Germinal center (tissue), 1 donor: ENCODE results near the gene VSTM4.

Source experiments
- DNase-seq: peaks from one replicate; pipeline ENCODE4 v3.0.0; 2012; ENCODE audit warnings: mixed read lengths, low spot score

Gene VSTM4

DNA sequence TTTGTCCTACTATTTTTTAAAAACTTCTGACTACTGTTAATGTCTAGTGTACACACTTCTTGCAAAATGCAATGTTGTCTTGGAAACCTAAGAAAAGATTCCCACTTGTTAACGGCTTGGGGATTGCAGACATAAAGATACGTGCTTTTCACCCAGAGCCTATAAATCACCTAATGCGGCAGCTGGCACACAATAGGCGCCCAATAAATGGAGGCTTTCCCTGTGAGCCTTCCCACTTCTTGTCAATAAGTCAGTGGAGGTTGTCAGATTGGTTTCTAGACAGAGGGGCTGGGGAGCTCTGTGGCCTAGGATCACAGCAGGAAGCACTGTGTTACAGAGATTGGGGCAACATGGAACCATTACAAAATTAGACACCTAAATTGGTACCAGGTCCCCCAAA, 74.7 kb downstream of the VSTM4 start:
- DNase-seq, result no peak

DNA sequence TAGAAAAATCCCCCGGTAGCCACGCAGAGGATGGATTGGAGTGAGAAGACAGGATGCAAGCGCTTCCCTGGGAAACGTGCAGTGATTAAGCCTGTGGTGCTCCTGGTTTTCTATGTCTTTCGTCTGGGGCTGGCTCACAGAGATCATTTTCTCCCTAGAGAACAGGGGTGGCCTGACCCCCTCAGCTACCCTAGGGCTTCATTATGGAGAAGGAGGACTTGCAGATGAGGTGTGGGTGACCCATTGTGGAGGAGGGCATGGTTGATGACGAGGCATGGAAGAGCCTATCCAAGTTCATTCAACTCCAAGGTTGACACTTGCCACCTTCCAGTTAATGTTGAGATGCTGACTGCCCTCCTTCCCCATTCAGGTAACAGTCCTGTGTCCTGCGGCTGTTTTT, 75.9 kb downstream of the VSTM4 start:
- no peak for DNase-seq

DNA sequence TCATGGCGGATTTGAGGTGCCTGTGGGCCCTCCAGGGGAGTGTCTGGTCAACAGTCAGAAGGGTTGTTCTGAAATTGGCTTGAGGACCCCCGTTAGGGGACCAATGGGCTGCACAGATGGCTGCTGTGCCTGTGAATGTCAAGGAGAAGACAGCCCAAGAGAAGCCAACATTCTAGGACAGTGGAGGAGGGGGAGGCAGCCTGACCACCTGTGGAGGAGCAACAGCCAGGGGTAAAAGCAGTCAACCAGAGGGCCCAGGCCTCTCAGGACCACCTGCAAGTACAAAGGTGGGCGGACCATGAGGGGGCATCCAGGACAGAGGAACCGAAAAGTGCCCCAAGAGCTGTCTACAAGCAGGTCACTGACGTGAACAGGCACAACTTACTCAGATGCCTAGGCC, 76.6 kb downstream of the VSTM4 start:
- no peak for DNase-seq

DNA sequence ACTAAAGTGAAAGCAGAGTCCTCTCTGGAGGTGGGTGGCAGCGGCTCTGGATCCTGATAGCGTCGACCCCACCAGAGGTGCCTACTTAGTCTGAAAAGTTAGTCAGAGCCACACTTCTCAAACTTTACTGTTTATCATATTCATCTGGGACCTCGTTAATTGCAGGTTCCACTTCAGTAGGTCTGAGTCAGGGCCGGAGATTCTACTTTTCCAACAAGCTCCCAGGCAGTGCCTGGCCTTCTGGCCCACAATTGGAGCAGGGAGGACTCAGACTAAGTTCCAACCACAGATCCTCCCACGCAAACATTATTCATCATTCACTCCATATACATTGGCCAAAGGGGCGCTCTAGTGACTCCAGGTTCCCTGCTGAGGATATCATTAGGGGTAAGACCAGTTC, 78.1 kb downstream of the VSTM4 start:
- DNase-seq, result no peak

DNA sequence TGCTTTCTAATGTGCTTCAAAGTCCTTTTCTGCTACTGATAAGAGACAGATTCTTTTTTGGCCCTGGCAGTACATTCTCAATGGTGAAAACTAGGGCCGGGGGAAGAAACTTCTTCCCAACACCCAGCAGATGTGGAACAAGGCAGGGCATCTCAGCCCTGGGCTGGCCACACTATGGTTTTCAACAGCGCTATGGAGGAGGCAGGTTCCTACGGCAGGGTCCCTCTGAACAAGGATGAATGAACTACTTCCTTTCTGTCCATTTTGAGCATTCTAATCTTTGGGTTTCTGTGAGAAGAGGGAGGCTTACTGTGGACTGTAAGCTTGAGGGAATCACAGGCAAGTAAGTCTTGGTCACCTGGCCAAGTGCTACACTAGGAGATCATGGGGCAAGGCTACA, 78.7 kb downstream of the VSTM4 start:
- DNase-seq, result no peak

DNA sequence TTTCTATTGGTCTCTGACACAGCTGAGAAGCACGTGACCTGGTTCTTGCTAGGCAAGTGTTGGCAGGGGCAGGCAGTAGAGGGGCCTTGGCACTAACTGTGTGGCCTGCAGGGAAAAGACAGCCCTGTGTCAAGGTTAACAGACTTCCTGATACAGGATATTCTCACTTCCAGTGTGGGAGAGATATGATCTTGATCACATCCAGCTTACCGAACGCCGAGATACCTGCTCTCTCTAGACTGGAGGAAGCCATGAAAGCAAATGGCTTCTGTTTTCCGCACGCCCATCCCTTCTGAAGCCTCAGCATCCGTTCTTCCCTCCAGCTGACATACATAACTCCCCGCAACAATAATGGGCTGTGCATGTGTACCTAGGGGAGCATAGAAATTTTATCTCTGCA, 79.4 kb downstream of the VSTM4 start:
- DNase-seq, result no peak

DNA sequence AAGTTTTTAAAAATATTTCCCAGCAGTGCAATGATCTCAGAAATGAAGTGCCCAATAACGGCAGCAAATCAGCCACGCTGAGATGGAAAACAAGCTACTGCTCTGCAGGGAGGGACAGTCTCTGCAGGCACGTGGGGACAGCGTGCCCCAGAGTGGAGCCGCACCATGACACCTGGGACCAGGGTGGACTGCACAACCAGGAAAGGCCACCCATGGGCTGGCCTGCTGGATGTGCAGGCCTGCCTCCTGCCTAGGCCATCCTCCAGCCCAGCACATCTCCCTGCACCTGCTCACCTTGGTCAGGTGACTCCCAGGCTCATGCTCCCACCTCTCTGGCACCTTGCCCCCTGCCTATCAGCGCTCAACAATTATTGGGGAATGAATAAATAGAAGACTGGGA, 80.4 kb downstream of the VSTM4 start:
- no peak for DNase-seq

DNA sequence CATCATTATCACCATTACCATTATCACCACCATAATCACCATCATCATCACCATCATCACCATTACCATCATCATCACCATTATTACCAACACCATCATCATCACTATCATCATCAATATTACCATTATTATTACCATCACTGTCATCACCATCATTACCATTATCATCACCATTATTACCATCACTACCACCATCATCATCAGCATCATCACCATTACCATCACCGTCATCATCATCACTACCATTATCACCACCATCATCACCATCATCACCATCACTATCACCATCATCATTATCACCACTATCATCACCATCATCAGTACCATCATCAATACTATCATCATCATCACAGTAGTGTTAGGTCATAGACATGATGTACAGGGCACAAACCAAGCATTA, 81.4 kb downstream of the VSTM4 start:
- no peak for DNase-seq

DNA sequence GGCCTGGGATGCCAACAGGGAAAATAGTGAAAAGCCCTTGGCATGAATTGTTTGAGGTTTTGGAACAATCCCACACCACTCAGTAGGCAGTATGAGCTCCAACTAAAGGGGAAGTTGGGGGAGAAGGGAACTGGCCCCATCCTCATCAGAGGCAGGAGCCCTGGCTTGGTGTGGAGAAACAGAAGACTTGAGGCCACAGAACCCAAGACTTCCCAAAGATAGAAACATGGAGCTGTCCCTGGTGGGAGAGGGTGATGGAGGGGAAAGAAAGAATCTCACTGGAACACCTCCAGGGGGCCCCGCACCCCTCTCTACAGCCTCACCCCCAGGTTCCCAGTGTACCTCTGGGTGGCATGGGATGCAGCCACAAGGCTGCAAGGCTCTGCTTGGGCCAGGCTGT, 85.7 kb downstream of the VSTM4 start:
- DNase-seq, result no peak

DNA sequence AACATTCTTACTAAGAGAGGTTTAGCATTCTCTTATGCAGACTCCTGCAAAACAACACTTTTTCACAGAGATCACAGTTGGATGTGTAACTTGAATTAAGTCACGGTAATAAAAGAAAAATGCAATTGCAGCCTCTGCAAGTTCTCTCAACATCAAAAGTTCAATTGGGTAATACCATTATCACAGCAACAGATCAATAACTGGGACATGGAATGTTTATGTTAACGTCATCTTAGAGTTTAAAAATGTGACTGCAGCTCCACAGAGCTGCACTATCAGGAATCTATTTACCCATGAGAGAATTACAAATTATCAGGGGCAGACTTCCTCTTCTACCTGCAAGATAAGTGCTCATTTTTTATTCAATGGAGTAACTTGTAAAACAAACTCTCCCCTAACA, 86.7 kb downstream of the VSTM4 start:
- DNase-seq, result no peak

DNA sequence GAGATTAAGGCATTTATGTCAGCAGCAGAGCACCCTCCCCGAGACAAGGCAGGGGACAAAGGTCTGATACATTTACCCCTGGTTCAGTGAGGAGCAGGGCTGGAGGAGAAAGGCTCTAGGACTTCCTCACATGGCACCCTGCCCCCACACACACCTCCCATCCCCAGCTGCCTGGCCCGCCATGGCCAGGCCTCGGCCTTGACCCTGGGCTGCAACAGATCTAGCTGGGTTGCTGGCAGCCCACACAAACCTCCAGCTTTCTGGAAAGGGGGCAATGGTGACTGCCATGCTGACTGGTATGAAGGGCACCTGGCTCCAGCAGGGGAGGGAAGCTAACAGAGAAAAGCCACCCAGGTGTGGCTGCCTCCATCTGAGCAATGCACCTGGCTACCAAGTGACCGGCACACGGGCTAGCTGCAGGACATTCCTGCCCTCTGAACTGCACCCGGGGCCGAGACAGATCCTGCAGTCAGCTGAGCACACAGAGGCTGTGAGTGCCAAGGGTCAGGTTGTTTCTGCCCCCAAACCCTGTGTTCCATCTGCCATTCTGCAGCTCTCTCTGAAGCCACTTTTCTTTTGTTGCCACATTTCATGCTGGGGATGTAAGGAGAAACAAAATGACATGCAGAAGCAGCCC, 89.9 kb downstream of the VSTM4 start:
- DNase-seq, result no peak

DNA sequence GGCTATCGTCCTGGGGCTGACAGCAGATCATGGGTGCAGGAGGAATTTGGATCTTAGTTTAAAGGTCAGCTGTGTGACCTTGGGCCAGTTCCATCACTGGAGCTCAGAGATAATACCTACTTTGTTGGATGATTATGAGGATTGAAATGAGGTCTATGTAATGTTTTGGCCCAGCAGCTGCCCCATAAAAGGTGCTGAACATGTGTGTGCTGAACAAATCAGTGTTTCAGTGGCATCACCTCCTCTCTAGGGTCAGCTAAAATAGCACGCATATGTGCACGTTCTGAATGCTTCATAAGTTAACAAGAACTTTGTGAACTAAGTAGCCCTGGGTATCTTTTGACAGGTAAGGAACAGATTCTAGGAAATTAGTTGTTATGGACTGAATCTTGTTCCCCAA, 90.8 kb downstream of the VSTM4 start:
- no peak for DNase-seq

DNA sequence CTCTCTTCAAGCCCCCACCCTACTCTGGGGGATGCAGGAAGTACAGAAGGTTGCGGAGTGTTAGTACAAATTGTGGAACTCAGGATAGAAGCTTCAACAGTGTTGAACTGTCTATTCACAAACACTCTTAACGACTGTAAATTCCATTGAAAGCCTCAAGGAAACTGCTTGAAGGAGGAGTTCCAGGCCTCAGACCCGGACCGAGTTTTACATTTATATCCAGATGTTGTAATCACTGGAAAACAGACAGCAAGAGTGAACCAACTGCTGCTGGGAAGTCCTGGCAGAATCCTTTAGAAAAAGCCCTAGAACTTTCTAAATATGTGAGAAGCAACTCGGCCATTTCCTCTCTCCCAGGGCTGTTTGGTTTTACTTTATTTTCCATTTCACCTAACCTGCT, 91.6 kb downstream of the VSTM4 start:
- no peak for DNase-seq

DNA sequence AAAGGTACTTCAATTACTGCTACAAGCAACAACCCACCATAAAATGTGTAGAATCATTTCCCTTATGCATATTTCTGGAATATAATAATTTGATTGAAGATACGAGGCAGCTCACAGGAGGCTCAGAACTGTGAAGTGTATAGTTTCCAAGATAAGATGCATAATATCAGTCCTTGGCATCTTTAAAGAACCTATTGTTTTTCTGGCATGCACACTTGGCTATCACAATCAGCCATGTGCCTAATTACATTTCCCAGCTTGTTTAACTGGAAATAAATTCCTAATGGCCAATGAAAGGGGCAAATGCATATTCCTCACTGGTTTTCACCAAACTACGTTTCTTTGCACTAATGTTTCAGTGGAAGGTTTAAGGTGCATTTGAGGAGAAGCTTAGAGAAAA, 92.3 kb downstream of the VSTM4 start:
- DNase-seq, result no peak

DNA sequence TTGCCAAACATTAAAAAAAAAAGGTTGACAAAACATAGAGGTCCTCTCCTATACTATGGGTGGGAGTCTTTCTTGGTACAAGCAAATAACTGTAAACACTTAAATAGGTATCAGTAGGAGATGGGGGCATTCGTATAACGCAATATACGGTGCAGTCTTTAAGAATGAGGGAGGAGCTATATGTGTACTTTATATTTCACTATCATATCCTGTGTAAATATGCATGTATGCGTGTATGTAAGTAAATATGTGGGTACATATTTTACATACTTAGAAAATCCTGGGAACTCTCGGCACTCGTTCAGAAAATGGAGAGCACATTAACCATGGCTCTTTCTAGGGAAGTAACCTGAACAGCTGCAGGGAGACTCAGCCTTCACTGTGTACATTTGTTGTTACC, 93.6 kb downstream of the VSTM4 start:
- DNase-seq, result no peak

DNA sequence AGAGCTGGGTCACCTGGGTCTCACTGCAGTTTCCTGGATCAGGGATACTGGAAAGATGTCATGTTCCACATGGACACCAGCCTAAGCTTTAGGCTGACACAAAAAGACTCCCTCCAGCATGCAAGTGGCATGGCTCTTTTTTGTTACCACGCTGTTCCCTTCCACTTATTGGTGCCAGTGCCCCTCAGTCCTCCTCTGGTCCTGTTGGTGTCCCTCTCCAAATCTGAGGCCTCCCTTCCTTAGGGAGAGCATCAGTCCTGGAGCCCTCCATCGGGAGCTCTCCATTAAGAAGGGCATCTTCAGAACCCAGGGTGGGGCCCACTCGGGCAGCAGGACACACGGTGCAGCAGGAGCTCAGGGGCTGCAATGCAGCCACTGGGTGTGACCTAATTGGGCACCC, 99.6 kb downstream of the VSTM4 start:
- DNase-seq, result no peak

DNA sequence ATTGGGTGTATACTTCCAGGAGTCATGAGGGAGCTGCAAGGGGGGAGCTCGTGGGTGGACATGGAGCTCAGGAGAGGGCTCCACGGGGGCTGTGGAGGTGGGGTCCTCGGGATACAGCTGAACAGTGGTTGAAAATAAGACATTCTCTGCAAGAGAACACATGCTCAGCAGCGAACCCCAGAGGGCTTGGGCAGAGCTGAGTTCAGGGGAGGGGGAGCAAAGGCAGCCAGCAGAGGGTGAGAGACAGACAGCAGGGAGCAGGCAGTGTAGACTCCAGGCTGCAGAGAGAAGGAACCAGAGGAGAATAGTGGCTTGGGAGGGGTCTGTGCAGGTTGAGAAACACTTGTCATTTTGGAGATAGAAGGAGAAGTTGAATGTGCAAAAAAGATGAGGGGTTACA, 102.7 kb downstream of the VSTM4 start:
- DNase-seq, result no peak

DNA sequence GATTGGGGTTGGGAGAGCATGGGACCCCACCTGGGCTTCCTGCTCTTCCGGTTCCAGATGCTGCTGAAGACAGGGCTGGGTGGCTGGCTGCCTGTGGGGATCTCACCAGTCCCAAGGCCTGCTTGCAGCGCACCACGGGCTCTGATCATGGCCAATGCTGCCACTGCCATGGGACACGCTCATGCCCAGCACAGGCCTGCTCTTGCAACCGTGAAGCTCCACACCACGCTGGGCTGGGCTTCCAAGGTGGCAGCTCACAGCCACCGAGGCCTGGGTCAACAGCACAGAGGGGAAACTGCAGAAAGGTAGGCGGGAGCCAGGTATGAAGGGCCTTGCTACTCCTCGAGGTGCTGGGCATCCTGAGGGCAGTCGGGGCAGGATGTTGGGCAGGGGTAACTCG, 103.6 kb downstream of the VSTM4 start:
- DNase-seq, result no peak

DNA sequence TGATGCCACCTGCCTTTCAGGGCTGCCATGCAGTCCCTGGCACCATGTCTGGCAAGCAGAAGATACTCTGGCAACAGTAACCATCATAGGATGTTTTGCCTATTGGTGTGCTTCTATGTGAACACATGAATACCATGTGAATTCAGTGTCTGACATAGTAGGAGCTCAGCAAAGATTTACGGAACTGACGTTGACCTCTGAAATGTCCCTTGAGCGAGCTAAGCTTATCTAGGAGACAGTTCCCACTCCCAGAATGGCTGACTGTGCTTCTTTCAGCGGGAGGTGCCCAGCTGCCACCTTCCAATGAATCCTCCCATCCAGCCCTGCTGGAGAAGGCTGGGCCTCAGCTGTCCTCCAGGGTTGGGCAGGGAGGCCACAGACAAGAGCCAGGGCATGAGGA, 104.5 kb downstream of the VSTM4 start:
- DNase-seq, result no peak

DNA sequence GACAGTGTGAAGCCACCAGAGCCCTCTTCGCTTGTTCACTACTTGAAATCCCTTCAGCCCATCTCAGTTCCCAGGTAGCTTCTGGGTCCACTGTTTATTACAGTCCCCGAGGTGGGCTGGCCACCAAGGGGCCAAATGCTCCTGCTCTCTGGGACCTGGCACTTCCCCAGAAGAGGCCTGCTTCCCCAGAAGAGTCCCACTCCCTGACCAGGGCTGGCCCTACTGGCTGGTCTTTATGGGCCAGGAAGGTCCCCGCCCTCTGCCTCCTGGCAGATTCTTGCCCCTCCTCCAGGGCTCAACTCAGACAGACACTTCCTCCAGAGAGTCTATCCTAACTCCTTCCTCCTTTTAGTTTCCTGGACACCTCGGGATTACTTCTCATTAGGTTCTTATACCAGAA, 105.0 kb downstream of the VSTM4 start:
- no peak for DNase-seq

DNA sequence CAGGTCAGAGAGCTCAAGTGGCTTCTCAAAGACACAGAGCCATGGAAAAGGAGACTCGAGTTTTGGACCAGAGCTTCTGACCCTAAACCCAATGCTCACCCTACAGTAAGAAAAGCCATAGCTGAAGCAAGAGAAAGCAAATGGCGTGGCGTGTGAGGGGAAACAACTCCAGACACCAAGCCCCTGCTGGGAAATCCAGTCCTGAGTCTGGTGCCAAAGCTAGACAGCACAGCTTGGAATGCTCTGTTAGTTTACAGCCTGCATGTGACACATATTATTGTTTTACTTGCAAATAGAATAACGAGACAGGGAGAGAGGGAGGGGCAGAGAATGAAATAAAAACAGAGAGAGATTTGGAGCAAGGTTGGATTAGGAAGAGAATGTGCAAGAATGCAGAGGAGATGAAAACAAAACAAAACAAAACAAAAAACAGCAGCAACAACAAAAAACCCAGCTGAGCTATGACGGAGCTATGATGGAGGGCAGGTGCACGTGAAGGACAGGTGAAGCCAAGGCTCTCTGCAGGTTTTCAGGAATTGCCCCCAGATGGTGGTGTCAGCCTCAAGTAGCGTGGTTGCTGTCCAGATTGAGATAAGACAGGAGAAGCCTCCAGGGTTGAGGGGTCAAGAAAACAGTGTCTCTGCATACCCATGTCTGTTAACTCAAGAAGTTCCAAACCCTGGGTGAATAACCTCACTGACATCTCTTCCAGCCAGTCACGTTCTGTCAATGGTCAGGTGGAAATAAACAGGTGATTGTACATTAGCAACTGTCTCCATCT, 105.9 kb downstream of the VSTM4 start:
- DNase-seq, result no peak

DNA sequence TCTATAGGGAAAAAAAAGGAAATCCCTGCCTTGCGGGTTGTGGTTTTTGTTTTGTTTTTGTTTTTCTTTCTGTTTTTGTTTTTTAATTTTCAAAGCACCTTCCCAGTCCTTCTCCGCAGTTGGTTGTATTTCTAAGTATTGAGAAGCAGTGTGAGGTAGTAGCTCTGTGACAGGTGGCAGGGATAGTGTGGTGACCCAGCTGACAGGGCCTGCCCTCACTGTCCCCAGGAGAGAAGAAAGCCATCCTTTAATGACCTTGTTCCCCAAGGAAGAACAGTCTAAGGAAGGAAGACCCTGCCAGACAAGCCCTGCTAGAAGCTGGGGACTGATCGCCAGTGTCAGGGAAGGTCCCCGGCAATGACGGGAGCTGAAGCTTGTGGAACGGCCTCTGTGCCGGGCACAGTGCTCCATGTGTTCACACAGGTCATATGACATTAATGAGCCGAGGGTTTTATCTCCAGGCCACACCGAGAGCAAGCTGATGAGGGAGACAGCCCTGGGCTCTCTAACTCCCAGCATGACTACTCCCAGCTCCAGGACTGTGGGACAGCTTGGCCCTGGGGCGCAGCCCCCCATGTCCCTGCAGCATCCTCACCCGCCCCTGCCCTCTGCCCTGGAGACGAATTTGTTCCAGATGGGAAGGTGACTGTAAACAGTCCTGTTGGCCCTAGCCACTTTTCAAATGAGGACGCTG, 106.7 kb downstream of the VSTM4 start:
- DNase-seq, result no peak

DNA sequence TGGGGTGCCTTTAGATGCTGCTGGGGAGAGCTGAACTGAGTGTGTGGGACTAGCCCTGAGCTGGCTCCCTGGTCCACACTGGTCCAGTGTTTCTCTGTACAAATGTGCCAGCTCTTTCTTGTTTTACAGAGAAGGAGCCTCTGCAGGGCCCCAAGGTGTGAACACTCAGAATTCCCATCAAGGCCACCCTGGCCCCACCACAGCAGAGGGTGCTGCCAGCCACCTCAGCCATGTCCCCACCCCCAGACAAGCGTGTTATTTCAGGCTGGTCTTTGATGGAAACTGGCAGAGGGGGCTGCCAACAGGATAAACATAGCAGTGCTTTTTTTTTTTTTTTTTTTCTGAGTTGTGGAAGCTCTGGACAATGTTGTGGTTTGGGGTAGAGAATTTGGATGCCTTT, 107.2 kb downstream of the VSTM4 start:
- no peak for DNase-seq

DNA sequence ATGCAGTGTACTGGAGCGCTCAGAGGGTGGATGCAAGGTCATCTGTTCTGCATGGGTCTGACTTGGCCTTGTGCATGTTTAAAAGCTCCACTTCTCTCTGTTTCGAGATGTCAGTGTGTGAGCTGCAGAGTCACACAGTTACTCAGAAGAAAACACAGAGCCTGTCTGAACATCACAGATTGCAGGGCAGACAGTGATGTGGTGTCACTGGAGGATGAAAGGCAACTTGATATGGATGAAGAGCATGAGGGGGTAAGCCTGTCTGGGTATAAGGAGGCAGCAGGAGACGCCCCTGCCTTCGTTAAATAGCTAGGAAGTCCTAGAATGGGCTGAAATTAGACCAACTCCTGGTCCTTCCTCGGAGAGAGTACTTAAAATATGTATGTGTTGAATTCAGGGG, 108.2 kb downstream of the VSTM4 start:
- DNase-seq, result no peak
